SK-N-MC (cell line): Measurements from ENCODE around the gene CIAO2A.

Source experiments
- EZH2 ChIP-seq: fragments of 200-600 bp; sonication (generic); IDR thresholded peaks from one replicate; pipeline ENCODE4 v1.6.1; 2017; ENCODE audit warnings: antibody characterized with exemption
- POLR2AphosphoS5 ChIP-seq: IDR thresholded peaks from 2 replicates; pipeline ENCODE4 v1.6.1; 2012; ENCODE audit warnings: mild to moderate bottlenecking, low read depth, low read length, borderline replicate concordance

DNA sequence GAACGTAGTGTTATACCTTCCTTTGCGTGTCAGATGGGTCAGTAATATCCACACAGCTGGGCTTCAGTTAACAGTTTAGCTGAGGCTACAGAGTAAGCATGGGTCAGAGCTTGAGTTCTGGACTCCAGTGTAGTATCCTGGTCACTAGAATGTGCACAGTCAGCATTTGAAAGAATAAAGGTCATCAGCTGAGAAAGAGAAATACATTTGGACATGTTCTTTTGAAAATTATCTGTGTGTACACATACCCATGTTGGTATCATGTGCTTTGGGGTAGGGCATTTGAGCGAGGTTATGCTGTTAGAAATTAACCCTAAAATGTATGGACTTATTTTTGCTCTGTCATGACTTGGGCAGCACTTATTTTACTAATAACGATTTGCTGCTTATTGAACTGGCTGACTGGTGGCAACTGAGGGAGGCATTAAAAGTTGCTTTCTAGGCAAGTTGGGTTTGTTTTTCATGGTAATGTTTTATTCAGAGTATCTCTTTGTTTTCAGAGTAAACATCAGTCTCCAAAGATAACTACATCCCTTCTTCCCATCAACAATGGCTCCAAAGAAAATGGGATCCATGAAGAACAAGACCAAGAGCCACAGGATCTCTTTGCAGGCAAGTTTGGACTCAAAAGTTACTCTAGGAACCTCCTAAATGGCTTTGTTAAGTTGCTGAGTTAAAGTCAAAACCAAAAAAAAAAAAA lies 18.6 kb upstream of the CIAO2A start:
- TF ChIP-seq POLR2AphosphoS5 (no peak), EZH2 (no peak)
